ENCODE measurements around the gene DDAH1.

GRCh38 chr1:85306236-85306635 is 158.7 kb downstream of the DDAH1 start:
- TF ChIP-seq CTCF (IDR thresholded peaks at IDR 0.05) (no peak), POLR2A (IDR thresholded peaks at IDR 0.05) (no peak), POLR2AphosphoS5 (IDR thresholded peaks at IDR 0.05) (no peak), EP300 (IDR thresholded peaks at IDR 0.05) (no peak)

All from sigmoid colon (tissue), 4 donors.